Mucosa of stomach (tissue), 1 donor: ENCODE data around the gene MACROH2A1.
A peak's percentile ranks its signal among the peaks of the same experiment; 100 is the strongest.

Source experiments
- H3K27me3 ChIP-seq: one replicate; pipeline ENCODE4 v1.7.0; 2013; ENCODE audit warnings: mild to moderate bottlenecking, low read length; ENCODE audit not compliant: control insufficient read depth, insufficient read depth
- H3K36me3 ChIP-seq: one replicate; pipeline ENCODE4 v1.7.0; 2013; ENCODE audit warnings: low read length; ENCODE audit not compliant: control insufficient read depth, insufficient read depth
- H3K4me1 ChIP-seq: one replicate; pipeline ENCODE4 v1.7.0; 2013; ENCODE audit warnings: mild to moderate bottlenecking, low read length; ENCODE audit not compliant: control insufficient read depth, insufficient read depth
- H3K4me3 ChIP-seq: one replicate; pipeline ENCODE4 v1.7.0; 2013; ENCODE audit warnings: low read length
- H3K9ac ChIP-seq: one replicate; pipeline ENCODE4 v1.7.0; 2013; ENCODE audit warnings: mild to moderate bottlenecking, low read length, moderate library complexity
- H3K9me3 ChIP-seq: one replicate; pipeline ENCODE4 v1.7.0; 2013; ENCODE audit warnings: mild to moderate bottlenecking, low read length, moderate library complexity; ENCODE audit not compliant: control insufficient read depth
- donor health status: Pancreatic carcinoma.

The MACROH2A1 gene

GRCh38 chr5:135405082-135405481 lies 6.1 kb upstream of the MACROH2A1 start:
- Histone ChIP-seq H3K4me3 (no peak overlapping the region), H3K27me3 (no peaks in the 10 kb centered on the region), H3K9ac (no peak overlapping the region), H3K36me3 (no peaks in the 10 kb centered on the region), H3K4me1 (no peaks in the 10 kb centered on the region), H3K9me3 (no peaks in the 10 kb centered on the region)

- Histone ChIP-seq H3K9ac (no peak overlapping the region), H3K4me1 (peaks cover 18% of the 10 kb centered on the region), H3K27me3 (no peaks in the 10 kb centered on the region), H3K9me3 (no peaks in the 10 kb centered on the region), H3K4me3 (no peak overlapping the region), H3K36me3 (no peaks in the 10 kb centered on the region)
Measured at GRCh38 chr5:135402031-135402430, 3.0 kb upstream of the MACROH2A1 start.

DNA sequence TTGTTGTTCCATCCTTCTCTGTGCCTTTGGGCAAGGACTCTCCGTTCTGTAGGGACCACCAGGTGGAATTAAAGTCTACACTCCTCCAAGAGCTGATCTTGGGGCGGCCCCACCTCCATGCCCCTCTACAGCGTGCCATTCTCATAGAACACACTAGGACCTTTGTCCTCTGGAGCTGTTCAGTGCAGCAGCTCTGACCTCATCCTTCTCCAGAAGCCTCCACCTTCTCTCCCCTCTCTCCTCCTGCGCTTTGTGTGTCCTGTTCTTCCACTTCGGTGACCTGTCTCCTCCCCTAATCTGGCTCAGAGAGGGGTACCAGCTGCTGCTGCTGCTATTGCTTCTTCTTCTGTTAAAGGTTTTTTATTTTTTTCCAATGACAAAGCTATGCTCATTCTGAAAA lies 1.8 kb upstream of the MACROH2A1 start:
- no peak overlapping the region for H3K9ac ChIP-seq
- no peaks in the 10 kb centered on the region for H3K27me3 ChIP-seq
- no peaks in the 10 kb centered on the region for H3K9me3 ChIP-seq
- peaks cover 30% of the 10 kb centered on the region for H3K4me1 ChIP-seq
- H3K36me3 ChIP-seq, result no peaks in the 10 kb centered on the region
- no peak overlapping the region for H3K4me3 ChIP-seq

- peaks cover 31% of the 10 kb centered on the region for H3K4me1 ChIP-seq
- H3K36me3 ChIP-seq, result no peaks in the 10 kb centered on the region
Measured at GRCh38 chr5:135399794-135400542, 937 bp upstream of the MACROH2A1 start.

DNA sequence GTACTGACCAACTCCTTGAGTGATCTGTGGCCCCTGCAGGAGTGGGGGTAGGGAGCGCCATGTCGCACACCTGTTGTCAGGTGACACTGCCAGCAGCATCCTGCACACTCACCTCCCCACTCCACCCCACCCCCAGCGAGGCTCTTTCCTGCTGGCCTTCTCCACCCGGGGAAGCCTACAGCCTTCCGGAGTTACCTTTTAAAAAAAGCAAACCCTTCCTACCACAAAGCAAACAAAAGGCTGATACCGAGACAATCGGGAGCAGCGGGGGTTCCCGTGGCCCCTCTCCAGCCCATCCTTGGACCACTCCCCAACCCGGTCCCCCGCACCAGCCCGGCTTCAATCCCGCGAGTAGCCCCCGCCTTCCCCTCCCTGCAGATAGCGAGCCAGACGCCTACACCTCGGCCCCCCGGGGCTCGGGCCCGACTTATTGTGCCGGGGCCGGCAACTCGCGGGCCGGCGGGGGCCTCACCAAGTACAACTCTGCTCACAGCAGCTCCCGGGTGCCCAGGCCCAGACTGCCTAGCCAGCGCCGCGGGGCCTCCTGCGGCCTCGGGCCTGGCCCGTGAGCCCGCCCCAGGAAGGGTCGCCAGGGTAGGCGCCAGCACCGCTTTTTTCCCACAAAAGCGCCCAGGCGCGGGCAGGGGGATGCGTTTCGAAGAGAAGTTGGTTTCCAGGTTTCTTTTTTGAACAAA lies 724 bp downstream of the MACROH2A1 start:
- Histone ChIP-seq H3K9ac (peak overlapping the region; percentile 90), H3K36me3 (no peaks in the 10 kb centered on the region), H3K4me1 (peaks cover 31% of the 10 kb centered on the region), H3K4me3 (peak overlapping the region; percentile 66), H3K27me3 (no peaks in the 10 kb centered on the region), H3K9me3 (no peaks in the 10 kb centered on the region)

More at GRCh38 chr5:135399794-135400542, 937 bp upstream of the MACROH2A1 start:
- H3K27me3 ChIP-seq, result no peaks in the 10 kb centered on the region
- peak overlapping the region; percentile 90 for H3K9ac ChIP-seq
- H3K9me3 ChIP-seq, result no peaks in the 10 kb centered on the region
- peak overlapping the region; percentile 88 for H3K4me3 ChIP-seq

DNA sequence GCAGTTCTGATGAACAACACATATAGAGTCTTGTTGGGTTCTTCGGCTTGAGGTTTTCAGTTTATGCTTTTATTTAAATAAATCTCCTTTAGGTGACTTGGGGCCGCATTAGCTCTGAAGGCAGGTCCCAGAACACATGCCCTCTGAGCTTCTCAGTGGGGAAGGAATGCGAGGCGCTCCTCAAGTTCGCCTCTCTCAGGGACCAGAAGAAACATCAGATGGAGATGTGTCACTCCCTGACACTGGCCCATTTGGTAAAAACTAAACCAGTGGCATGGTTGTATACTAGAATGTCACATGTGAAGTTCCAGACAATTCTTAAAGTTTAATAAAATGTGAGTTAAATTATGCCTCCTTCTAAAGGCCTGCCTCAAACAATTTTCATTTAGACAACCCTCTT lies 1.9 kb downstream of the MACROH2A1 start:
- peaks cover 31% of the 10 kb centered on the region for H3K4me1 ChIP-seq
- H3K9me3 ChIP-seq, result no peaks in the 10 kb centered on the region
- no peaks in the 10 kb centered on the region for H3K27me3 ChIP-seq
- no peak overlapping the region for H3K4me3 ChIP-seq
- H3K36me3 ChIP-seq, result no peaks in the 10 kb centered on the region
- no peak overlapping the region for H3K9ac ChIP-seq

- Histone ChIP-seq H3K9ac (no peak overlapping the region), H3K4me3 (no peak overlapping the region), H3K4me1 (peaks cover 31% of the 10 kb centered on the region)
Measured at GRCh38 chr5:135396459-135397055, 2.5 kb downstream of the MACROH2A1 start.

GRCh38 chr5:135395866-135396265 lies 3.2 kb downstream of the MACROH2A1 start:
- Histone ChIP-seq H3K4me3 (no peak overlapping the region), H3K9ac (no peak overlapping the region), H3K4me1 (peaks cover 31% of the 10 kb centered on the region)

More at GRCh38 chr5:135396459-135397055, 2.5 kb downstream of the MACROH2A1 start:
- Histone ChIP-seq H3K36me3 (no peaks in the 10 kb centered on the region), H3K27me3 (no peaks in the 10 kb centered on the region), H3K9me3 (no peaks in the 10 kb centered on the region)

GRCh38 chr5:135395451-135395850 lies 3.6 kb downstream of the MACROH2A1 start:
- no peak overlapping the region for H3K4me3 ChIP-seq

More at GRCh38 chr5:135395866-135396265, 3.2 kb downstream of the MACROH2A1 start:
- H3K9me3 ChIP-seq, result no peaks in the 10 kb centered on the region
- no peaks in the 10 kb centered on the region for H3K36me3 ChIP-seq
- no peaks in the 10 kb centered on the region for H3K27me3 ChIP-seq

GRCh38 chr5:135394095-135394494 lies 4.9 kb downstream of the MACROH2A1 start:
- Histone ChIP-seq H3K4me3 (no peak overlapping the region), H3K36me3 (no peaks in the 10 kb centered on the region), H3K9me3 (no peaks in the 10 kb centered on the region), H3K27me3 (no peaks in the 10 kb centered on the region), H3K9ac (no peak overlapping the region), H3K4me1 (peaks cover 30% of the 10 kb centered on the region)

More at GRCh38 chr5:135395451-135395850, 3.6 kb downstream of the MACROH2A1 start:
- no peaks in the 10 kb centered on the region for H3K36me3 ChIP-seq
- no peaks in the 10 kb centered on the region for H3K9me3 ChIP-seq
- peaks cover 31% of the 10 kb centered on the region for H3K4me1 ChIP-seq
- H3K9ac ChIP-seq, result no peak overlapping the region
- H3K27me3 ChIP-seq, result no peaks in the 10 kb centered on the region

DNA sequence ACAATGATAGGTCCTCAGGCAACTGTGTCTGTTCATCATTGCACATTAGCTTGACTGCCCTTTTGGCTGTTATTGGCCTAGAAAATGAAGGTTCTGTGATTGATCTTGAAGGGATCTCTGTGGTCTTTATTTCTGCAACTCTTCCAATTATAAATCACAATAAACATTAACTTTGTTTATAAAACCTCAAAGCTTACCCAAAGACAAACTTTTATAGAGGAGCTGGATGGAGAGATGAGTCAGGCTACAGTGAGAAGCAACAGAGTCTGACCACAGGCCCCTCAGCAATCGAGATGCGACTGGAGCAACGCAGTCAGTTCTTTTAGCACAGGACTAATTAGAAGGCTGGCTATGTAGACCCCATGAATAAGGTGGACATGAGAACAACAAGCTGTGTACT lies 5.3 kb downstream of the MACROH2A1 start:
- Histone ChIP-seq H3K9ac (no peak overlapping the region), H3K27me3 (no peaks in the 10 kb centered on the region), H3K4me1 (peaks cover 30% of the 10 kb centered on the region), H3K9me3 (no peaks in the 10 kb centered on the region), H3K4me3 (no peak overlapping the region), H3K36me3 (no peaks in the 10 kb centered on the region)

DNA sequence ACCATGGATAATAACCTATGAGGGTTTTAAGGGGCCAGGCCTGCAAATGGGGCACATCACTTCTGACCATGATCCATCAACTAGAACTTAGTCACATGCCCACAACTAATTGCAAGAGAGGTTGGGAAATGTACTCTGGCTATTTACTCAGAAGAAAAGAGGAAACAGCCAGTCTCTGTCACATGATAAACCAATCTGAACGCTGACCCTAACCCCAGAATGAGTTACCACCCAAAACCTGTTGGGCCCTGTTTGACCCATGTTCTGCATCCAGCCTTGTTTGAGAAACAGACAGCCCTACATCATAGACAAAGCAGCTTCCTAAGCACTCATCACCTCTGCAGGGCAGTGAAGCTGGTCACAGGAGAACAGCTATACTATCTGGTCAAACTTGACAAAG lies 5.8 kb downstream of the MACROH2A1 start:
- Histone ChIP-seq H3K9me3 (no peaks in the 10 kb centered on the region), H3K36me3 (no peaks in the 10 kb centered on the region), H3K27me3 (no peaks in the 10 kb centered on the region), H3K9ac (no peak overlapping the region), H3K4me1 (peaks cover 30% of the 10 kb centered on the region), H3K4me3 (no peak overlapping the region)
